NOMO-1 treated with dmso at 0.1 percent for 144 hours (cell line): Measurements from ENCODE around the gene BPNT1.
"Not testable (repeated sequence)": the region's sequence is repeated elsewhere in the genome, so short reads cannot be mapped to it uniquely, and the experiment has no call there.

Experiments
- DNase-seq: peaks from one replicate; lab custom pipeline; 2025; ENCODE audit not compliant: unreplicated experiment; lab: John Stamatoyannopoulos, UW

BPNT1 gene, protein sequence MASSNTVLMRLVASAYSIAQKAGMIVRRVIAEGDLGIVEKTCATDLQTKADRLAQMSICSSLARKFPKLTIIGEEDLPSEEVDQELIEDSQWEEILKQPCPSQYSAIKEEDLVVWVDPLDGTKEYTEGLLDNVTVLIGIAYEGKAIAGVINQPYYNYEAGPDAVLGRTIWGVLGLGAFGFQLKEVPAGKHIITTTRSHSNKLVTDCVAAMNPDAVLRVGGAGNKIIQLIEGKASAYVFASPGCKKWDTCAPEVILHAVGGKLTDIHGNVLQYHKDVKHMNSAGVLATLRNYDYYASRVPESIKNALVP

GRCh38 chr1:220089650-220090556 is at the start of gene BPNT1:
Gene BPNT1 (minus strand): TSS chr1:220089788. CDS start chr1:220079846, 9,942 bp downstream.
- DNase-seq = peak; percentile 84

- no peak for DNase-seq
Measured at GRCh38 chr1:220137019-220137786, 47.6 kb upstream of the BPNT1 start.

DNA sequence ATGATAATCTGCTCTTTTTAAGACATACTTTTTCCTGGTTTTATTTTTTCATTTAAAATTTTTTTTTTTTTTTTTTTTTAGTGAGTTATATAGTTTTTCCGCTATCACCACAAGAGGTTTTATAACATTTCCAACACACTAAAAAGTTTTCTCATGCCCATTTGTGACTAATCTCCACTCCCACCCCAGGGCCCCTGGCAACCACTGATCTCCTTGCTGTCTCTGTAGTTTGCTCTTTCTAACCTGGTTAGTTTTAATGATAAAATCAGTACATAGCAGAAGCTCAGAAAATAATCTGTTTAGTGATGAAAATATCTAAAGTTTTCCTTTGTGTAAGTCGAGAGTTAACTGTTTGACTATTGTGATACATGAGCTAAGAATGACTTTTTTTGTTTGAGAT is 46.2 kb upstream of the BPNT1 start:
- DNase-seq = no peak

- DNase-seq = no peak
Measured at GRCh38 chr1:220129479-220130210, 40.1 kb upstream of the BPNT1 start.

DNA sequence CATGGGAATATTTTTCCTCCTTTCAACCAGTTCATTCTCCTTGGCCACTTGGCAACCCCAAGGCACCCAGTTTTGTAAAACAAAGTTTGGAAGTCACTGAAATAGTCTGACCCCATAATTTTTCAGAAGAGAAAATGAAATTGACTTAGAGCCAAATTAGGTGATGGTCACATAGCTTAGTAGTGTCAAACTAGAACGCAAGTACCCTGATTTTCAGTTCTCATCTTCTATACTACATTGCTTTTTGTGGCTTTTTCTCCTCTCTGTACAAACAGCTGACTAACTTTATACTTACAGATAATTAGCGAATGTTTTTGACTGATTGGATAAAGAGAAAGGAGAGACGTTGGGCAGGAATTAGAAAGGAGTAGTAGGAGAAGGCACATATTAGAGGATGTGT is 37.5 kb upstream of the BPNT1 start:
- no peak for DNase-seq

DNA sequence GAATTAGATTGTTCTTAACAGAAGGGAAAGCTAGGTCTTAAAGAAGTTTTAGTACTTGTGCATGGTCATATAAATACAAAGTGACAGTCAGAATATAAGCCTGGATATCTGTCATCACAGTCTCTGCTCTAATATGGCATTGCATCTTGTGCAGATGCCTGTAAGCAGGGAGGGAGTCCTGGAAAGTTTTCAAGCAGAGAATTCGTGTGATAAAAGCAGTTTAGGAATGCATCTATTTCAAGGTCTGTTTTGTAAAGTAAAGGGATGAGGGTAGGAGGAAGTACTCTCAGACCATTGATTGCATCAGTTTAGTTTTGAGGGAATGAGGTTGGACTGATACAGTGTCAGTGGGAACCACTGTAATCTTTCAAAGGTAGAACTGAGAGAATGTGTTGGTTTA is 35.0 kb upstream of the BPNT1 start:
- no peak for DNase-seq

DNA sequence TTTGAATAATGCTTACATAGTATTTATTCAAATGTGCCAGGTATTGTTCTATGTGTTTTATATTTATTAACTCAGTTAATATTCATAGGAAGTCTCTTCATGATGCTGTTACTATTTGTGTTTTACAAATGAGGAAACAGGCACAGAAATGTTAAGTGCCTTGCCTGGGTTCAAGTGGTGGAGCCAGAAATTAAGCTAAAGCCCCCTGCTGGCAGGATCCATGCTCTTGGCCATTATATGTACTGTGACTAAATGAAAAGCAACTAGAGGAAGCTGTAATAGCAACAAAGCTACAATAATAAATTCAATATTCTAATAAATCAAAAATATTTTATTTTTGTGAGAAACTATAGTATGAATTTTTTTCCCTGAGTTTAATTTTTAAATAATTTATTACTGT is 34.3 kb upstream of the BPNT1 start:
- no peak for DNase-seq

- DNase-seq = no peak
Measured at GRCh38 chr1:220123066-220123465, 33.5 kb upstream of the BPNT1 start.

DNA sequence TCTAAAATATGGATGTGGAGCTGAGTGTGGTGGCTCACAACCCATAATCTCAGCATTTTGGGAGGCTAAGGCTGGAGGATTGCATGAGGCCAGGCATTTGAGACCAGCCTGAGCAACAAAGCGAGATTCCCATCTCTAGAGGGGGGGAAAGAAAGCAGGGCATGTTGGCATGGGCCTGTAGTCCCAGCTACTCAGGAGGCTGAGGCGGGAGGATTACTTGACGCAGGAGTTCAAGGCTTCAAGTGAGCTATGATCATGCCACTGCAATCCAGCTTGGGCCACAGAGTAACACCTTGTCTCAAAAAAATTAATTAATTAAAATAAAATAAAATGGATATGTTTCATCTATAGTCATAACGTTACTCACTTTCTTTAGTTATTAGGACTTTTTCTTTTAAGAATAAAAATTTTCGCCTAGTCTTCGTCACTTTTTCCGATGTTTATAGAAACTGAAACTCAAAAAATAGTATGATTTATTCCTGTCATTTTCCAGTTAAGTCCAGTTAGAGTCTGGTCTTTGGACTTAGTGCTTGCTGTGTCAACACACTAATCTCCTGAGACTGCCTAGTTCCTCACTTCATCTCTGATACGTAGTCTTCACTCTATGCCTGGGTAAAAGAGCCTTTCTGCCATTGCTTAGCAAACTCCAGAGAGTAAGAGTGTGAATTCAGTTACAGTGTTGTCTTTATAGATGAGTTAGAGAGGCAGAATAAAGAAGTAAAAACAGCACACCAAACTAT is 32.4 kb upstream of the BPNT1 start:
- DNase-seq = no peak

- DNase-seq = no peak
Measured at GRCh38 chr1:220119043-220119512, 29.5 kb upstream of the BPNT1 start.

DNA sequence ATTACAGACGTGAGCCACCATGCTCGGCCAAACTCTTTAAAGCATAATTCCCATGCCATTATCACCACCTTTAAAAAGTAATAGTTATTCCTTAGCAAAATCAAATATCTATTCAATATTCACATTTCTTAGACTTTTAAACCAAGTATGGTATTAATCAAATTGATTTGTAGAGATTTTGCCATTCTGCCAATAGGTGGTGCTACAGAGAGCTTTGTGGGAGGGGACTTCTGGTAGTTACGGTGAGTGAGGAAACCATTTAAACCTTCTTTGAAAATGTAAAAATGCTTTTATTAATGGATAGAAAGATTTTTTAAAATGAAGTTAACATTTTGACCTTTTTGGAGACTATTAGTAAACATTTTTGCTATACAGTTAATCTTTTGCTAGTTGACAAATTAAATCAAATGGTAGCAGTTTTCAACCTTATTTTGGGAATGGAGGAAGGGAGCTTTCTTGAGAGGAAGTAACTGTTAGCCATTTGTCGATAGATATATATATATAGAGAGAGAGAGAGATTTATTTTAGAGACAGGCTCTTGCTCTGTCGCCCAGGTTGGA is 23.6 kb upstream of the BPNT1 start:
- DNase-seq = no peak

DNA sequence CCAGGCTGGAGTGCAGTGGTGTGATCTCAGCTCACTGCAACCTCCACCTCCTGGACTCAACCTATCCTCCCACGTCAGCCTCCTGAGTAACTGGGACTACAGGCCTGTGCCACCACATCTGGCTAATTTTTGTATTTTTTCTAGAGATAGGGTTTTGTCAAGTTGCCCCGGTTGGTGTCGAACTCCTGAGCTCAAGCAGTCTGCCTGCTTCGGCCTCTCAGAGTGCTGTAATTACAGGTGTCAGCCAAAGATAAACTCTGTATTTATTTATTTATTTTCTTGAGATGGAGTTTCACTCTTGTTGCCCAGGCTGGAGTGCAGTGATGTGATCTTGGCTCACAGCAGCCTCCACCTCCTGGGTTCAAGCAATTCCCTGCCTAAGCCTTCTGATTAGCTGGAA is 23.0 kb upstream of the BPNT1 start:
- not testable (repeated sequence) for DNase-seq

- not testable (repeated sequence) for DNase-seq
Measured at GRCh38 chr1:220110473-220110872, 20.9 kb upstream of the BPNT1 start.

DNA sequence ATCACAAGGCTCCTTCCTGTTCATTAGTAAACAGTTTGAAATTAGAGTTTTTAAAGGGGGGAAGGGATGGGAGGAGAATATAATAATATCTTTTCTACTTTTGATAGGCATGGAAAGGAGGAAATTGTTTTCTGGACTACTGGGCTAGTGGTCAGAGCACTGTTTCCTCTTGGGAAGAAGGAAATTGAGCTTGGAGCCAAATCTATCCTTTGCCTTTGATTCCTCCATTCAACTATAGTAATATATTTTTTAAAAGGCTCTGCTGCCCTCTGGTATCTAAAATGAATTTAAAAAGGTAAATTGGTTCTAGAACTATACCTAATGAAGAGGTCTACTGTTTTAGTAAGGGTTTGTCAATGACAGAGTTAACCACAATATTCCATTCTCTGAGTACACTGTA is 10.2 kb upstream of the BPNT1 start:
- DNase-seq = no peak

GRCh38 chr1:220094016-220094911 is 4.7 kb upstream of the BPNT1 start, which contains the start of gene IARS2:
Gene IARS2 (plus strand): TSS chr1:220094132. CDS start chr1:220094217, 85 bp downstream.
- peak; percentile 74 for DNase-seq

GRCh38 chr1:220093361-220094015 is 3.9 kb upstream of the BPNT1 start:
- DNase-seq = no peak

GRCh38 chr1:220092694-220093093 is 3.1 kb upstream of the BPNT1 start:
- DNase-seq = no peak

DNA sequence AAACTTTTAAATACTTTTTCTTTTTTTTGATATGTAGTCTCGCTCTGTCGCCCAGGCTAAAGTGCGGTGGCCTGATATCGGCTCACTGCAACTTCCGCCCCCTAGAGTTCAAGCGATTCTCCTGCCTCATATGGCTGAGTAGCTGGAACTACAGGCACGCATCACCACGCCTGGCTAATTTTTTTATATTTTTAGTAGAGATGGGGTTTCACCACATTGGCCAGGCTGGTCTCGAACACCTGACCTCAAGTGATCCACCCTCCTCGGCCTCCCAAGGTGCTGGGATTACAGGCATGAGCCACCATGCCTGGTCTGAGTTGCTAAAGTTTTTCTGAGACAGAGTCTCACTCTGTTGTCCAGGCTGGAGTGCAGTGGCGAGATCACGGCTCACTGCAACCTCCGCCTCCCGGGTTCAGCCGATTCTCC is 3.3 kb downstream of the BPNT1 start:
- DNase-seq = not testable (repeated sequence)
